NCI-H82 (cell line): ENCODE data around the gene CEMIP.
"Not testable (repeated sequence)": the region's sequence is repeated elsewhere in the genome, so short reads cannot be mapped to it uniquely, and the experiment has no call there.

Experiments used
- DNase-seq: peaks from one replicate; lab custom pipeline; 2025; lab: John Stamatoyannopoulos, UW

The CEMIP gene

DNA sequence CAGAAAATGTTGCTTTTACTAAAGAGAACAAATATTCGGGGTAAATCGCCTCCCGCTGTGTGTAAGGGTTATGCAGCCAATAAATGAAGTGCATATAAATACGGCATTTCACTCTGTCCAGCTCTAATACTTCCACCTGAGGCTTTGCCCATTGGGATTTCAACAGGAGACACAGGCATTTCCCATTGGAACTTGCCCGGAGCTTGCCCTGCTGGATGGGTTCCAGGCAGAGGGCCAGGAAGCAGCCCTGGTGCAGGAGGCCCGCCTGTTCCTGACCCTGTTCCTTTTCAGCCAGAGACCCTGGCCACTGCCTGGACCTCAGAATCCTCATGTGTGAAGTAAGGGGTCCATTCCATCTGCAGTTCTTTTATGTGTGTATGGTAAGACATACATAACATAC is 17.4 kb upstream of the CEMIP start:
- DNase-seq = no peak

DNA sequence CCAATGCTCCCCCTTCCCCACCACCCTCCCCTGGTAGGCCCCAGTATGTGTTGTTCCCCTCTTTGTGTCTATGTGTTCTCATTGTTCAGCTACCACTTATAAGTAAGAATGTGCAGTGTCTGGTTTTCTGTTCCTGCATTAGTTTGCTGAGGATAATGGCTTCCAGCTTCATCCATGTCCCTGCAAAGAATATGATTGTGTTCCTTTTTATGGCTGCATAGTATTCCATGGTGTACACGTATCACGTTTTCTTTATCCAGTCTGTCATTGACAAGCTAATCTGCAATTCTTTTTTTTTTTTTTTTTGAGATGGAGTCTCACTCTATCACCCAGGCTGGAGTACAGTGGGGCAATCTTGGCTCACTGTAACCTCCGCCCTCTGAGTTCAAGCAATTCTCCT is 15.9 kb upstream of the CEMIP start:
- DNase-seq = not testable (repeated sequence)

DNA sequence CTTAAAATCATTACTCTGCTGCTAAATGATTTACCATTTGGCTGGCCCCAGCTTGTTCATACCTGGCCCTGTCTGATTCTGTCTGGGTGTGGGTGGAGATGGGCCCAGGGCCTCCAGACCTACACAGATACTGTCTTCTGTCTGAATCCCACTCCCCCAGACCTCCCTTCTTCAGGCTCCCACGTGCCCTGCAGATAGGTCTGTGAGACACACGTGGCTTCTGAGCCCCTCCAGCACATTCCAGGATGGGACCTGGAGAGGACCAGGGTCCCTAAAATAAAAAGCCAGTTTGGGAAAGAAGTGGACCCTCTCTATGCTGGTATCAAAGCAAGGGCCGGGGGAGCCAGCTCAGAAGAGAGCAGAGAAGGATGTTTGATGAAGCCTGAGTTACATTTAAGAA is 14.6 kb upstream of the CEMIP start:
- no peak for DNase-seq

DNA sequence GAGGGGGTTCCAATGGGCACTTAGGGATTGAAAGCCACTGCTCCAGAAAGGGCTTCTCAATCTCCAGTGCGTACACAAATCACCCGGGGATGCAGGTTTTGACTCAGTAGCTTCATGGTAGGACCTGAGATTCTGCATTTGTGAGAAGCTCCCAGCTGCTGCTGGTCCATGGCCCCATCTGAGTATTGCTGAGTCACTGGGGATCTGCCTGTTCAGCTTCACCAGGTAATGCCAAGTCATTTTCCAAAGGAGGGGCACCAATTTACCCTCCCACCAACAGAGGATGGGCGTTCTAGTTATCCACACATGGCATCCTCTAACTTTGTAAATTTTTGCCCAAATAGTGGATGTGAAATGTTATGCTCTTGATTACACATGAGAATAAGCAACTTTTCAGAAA is 12.9 kb upstream of the CEMIP start:
- DNase-seq = no peak

DNA sequence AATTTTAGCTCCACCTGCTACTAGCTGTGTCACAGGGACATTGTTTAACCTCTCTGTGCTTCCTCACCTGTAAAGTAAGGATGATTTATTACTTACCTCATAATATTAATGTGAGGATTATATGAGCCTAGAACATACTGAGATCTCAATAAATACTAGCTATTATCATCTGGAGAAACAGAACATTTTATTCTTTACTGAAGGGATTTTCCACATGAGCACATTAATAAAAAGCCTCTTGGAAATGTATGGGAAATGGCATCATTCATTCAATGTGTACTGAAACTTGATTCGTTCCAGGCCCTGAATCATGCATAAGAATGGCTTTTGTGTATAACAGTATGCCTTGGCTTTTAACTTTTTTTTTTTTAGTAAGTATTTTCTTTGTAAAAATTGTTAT is 11.0 kb upstream of the CEMIP start:
- no peak for DNase-seq

DNA sequence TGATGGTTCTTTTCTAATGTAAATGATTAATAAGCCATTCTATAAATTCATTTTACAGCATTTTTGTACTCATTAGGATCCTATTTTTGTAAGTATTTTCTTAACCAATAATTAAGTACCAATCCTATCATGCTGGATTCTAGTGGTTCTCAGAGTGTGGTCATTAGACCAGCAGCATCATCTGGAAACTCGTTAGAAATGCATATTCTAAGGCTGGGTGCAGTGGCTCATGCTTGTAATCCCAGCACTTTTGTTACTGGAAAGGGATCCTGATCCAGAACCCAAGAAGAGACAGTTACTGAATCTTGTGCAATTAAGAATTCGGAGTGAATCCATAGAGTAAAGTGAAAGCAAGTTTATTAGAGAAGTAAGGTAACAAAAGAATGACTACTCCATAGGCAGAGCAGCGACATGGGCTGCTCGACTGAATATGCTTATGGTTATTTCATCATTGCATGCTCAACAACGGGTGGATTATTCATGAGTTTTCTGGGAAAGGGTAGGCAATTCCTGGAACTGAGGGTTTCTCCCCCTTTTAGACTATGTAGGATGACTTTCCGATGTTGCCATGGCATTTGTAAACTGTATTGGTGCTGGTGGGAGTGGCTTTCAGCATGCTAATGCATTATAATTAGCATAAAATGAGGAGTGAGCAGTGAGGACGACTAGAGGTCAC is 9.9 kb upstream of the CEMIP start:
- no peak for DNase-seq

DNA sequence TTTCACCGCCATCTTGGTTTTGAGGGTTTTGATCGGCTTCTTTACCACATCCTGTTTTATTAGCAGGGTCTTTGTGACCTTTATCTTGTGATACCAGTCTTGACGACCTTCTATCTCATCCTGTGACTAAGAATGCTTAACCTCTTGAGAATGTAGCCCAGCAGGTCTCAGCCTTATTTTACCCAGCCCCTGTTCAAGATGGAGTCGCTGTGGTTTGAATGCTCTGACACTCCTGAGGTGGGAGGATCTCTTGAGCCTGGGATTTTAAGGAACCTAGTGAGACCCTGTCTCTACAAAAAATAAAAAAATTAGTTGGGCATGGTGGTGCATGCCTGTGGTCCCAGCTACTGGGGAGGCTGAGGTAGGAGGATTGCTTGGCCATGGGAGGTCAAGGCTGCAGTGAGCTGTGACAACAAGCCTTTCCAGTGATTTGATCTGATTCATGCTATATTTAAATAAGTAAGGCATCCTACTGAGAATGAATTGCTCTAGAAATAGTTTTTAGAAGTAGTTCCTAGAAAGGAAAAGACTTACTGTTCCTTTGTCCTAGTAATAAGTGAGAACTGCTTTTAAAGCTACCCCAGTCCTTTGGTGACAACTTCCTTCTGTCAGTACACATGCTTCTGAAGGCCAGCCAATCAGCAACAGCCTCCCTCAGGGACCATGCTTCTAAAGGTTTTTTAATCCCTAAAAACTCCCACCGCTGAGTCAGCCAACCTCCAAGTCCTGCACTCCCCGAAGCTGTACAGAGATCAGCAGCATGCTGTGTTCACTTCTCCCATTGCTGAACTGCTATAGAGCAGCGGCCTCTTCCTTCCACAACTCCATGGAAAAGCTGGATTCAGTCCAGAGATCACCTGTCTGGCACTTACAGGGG is 9.1 kb upstream of the CEMIP start:
- DNase-seq = peak; percentile 30

DNA sequence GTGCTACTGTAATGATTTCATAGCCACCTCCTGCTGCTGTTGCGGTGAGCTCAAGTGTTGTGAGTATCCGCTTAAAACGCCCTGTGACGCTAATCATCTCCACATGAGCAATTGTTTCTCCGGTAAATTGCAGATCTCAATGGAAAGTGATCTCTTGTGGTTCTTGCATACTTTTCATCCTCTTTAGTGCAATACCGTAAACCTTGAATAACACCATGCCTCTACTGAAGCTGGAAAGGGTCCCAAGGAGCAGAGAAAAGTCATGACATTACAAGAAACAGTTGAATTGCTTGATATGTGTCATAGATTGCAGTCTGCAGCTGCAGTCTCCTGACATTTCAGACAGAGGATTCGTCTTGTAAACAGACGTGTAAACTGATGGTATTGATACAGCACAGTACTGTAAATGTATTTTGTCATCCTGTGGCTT is 6.0 kb upstream of the CEMIP start:
- peak; percentile 13 for DNase-seq

DNA sequence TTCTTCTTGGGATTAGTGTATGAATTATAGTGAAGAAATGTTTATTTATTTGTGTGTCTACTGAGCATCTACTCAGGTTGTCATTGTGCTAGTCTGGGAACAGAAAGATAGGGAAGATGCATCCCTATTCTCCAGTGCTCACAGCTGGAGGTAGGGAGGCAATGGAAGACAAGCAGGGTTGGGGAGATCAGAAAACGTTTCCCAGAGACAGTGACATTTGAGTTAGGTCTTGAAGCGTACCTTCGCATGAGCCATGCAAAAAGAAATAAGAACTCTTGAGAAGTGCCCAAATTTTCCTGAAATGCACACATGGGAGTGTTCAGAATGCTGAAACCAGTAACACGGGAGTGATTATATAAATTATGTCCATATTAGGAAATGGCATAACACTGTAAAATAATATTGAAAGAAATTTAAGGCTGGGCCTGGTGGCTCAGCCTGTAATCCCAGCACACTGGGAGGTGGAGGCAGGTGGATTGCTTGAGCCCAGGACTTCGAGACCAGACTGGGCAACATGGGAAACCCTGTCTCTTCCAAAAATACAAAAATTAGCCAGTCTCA is 5.3 kb upstream of the CEMIP start:
- no peak for DNase-seq

DNA sequence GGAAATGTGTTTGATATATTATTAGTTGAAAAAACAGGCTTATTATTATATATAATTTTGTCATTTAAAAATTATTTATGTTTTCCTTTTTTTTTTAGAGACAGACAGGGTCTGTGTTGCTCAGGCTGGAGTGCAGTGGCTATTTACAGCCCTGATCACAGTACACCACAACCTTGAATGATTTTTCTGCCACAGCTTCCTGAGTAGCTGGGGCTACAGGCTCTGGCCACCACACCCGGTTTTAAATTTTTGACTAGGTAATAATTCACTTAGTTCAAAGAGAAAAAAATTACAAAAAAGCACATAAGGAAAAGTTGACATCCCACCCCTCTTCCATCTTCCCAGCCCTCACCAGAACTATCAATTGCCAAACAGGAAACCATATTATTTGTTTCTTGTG is 4.7 kb upstream of the CEMIP start:
- no peak for DNase-seq

DNA sequence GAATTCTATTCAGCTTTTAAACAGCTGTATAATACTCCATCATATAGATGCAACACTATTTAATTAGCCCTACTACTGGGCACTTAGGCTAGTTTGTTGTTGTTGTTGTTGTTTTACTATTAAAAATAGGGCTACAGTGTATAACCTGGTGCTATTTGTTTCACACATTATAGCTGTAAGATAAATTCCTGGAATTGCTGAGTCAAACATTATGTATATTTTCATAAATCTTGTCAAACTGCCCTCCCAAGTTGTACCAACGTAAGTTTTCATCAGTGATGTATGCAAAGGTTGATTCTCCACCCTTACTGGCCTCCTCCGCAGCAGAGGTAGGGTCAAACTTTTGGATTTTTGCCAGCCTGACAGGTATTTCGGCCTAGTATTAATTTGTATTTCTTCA is 3.8 kb upstream of the CEMIP start:
- no peak for DNase-seq

DNA sequence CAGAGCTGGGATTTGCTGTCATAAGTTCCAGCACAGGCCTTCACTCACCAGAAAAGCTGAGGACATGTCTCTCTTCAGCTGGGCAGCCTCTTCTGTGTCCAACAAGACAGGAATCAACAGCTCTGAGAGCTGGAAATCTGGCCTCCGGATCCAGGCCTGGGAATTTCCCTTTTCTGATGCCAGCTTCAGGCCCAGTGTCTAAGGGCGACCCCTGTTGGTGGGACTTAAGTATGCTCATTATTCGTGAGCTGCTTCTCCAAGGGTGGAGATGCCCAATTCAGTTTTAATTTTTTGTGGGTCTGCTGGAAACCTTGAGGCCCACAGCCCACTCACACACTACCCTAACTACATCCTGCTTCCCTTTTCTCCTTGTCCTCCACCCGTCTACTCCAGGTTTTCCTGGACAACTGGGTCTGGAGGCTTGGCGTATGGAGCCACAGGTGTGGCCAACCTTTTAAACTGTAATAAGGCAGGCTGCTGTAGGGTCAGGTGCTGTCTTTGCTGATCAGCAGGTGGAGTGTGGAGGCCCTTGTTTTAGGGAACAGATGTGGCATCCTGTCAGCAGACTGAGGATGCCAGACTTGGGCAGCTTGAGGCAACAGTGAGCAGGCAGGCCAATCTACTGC is 2.6 kb upstream of the CEMIP start:
- peak; percentile 80 for DNase-seq

DNA sequence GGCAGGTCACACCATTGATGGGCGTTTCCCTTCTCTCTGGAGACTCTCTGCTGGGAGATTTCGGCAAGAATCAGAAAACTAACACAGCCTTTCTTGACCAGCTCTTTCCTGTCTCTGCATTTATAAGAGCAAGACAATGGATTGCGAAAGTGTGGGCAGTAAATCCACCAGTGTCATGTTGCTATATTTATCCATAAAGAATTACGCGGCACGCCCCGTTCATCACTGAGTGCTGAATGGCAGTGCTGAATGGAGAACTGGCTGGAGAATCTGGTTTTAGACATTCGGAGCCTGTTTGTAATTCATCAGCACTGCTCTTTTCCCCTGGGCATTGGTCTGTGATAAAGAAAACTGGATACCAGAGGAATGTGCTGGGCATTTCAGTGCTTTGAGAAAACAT is 2.0 kb upstream of the CEMIP start:
- DNase-seq = no peak

DNA sequence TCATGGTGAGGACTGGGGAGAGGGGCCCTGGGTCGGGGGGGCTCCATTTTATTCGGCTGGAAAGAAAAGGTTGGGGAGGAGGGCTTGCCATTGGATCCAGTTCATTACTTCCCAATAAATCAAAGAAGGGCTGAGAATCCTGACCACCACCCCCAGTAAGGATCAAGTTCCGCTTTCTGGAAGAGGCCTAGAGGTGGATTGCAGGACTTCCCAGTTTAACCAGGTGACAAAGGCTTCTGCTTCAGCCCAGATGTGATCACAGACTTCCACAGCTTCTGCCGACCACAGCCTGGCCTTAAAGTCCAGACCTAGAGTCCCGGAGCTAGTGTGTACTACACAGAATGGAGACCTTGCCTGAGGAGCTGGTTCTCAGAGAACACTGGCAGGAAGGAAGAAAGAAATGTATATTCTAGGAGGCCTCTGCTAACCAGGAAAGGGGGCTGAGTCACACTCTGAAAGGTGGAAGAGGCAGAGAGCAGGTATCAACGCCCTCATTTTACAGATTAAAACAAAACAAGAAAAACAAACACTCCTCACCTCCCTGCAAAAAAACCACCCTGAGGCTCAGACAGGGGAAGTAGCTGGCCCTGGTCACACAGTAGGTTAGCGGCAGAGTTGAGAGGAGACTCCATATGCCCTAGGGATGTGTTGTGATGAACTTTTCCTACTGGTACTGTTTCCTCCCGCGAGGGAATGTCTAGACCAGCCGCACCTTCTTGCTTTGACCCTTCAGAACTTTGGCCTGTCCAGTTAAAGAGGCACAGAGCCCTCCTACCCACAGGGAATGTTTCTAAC is 1.1 kb upstream of the CEMIP start:
- DNase-seq = no peak

DNA sequence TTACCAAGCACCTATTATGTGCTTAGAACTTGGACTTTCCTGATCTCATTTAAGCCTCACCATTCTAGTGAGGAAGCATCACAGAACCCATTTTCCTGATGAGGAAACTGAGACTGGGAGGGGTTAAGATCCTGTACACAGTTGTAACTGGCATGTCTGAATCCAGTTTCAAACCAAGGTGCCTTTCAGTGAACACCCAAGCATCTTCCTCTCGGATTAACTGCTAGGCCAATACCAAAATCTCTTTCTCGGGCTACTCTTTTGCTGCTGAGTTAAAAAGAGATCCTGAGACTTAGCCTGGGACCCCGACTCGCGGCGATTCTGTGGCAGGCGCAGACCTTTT is 578 bp upstream of the CEMIP start:
- DNase-seq = no peak

DNA sequence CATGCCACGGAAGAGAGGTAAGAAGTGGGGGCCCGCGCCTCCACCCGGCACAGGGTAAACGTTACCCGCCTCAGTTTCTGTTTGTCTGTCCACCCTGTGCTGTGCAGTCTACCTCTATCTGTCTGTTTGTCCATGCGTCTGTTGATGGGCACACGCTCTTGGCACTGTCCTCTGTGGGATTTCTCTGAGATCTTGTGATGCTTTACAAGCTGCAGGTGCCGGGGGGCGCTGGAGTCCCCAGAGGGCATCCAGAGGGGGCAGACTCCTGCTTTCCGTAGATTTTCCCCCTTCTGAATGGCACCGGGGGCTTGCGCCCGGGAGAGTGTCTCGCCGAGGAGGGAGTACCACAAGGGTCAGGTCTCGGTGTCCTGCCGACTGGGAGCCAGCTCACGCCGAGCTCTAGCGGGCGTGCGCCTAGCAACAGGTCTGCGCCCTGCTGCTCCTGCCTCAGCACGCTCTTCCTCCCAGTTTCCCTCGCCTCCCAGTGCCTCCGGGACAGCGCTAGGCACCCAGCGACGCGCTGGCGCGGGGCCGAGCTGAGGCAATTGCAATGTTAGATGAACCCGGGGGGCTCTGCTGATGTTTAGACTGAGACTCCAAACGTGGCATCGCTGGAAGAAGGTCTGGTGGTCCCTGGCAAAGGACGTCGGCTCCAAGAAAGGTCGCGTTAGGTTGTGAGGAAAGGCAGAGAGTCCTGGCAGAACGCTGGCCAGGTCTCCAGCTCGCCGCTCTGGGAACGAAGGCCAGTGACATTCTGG is 667 bp downstream of the CEMIP start:
- peak; percentile 11 for DNase-seq

DNA sequence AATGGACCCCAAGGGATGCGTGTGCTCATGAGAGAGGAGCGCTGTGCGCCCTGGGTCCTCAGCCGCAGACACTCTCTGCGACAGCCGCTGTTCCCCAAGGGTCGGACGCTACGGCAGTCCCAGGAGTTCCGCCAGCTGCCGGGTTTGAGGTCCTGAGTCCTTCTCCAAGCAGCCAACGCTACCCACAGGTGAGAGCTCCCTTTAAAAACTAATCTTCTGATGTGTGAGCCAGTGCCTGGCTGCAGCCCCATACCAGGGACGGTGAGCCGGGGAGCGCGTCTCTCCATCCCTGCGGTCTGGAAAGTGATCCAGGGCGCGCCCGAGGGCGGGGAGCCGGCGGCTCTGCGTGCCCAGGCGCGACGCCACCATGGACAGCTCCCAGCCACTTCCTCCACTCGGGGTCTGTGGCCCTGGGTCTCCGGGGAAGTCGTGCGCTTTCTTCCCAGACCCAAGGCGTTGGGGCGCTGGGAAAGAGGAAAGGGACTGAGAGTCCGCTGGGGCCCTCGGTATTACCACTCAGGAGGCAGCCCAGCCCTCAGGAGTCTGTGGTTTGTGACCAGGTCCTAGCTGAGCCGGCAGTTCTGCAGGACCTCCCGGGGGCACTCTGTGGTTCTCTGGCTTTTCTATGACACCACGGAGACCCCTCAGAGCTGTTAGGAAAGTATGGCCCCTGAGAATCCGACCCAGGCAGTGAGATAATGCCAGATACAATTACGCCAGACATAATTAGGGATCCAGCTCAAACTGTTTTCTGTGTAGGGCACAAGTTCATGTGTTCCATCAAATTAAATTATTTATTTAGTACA is 1.4 kb downstream of the CEMIP start:
- no peak for DNase-seq

DNA sequence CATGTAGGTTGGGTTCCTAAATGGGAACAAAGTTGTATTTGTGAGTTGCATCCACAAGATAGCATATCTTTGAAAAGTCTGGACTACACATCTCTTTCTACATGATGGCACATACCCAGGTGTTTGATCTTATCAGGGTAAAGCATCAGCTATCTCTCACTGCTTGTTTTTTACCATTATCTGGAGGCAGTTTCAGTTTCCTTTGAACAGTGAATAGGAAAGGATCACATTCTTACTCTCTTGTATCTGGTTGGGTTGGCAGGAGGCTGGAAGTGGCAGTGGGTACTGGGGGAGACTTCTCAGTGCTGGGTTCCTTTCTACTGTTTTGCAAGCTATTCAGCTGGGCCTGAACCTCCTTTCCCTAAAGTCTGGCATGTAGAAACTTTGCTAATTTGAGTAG is 4.1 kb downstream of the CEMIP start:
- no peak for DNase-seq

DNA sequence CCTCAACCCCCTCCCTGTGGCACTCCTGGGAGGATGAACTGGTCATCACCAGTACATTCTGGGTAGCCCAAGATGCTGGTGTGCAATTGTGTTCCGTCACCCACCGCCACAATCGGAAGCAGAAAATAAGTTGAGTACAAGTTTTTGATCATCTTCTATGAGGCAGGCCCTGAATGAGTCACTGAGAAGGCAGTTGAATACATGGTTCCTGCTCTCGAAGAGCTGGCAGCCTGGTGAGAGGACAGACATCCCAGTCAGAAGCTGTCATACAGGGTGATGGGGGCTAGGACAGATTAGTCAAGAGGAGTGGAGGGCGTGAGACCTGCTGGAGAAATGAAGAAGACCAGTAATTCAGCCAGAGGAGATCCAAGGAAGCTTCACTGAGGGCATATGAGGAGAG is 6.2 kb downstream of the CEMIP start:
- no peak for DNase-seq

DNA sequence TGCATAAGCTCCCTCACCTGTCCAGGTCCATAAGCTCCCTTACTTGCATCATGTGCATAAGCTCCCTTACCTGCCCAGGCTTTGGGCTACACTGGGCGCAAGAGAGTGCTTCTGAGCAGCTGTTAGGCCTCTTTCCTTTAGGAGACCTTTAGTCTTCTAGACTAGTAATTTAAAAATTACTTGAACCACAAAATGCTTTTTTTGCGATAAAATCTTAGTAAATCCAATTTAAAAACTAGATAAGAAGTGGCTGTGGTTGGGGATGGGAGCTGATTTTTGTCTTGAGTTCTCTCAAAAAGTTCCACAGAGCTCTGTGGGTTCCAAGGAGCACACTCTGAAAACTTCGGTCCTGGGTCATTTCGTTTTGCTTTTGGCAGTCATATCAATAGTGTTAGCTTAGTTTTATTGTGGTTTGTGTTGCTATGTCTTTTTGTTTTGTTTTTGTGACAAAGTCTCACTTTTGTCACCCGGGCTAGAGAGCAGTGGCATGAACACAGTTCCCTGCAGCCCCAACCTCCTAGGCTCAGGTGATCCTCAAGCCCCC is 6.7 kb downstream of the CEMIP start:
- DNase-seq = no peak
